HEK293T (cell line): ENCODE data around the gene RIPOR1.

ENCODE experiments used
- CTCF ChIA-PET: fragments of 350-600 bp; formaldehyde crosslinking; extraction: SDS; loops from one replicate; lab custom pipeline; 2021; ENCODE audit warnings: antibody characterized with exemption, inconsistent platforms; lab: Yijun Ruan, JAX
- POLR2A ChIA-PET: fragments of 350-600 bp; formaldehyde crosslinking; extraction: SDS; loops from one replicate; lab custom pipeline; 2020; ENCODE audit warnings: antibody characterized with exemption, inconsistent platforms; lab: Yijun Ruan, JAX
- DNase-seq: peaks from one replicate; pipeline ENCODE4 v3.0.0; 2012; ENCODE audit warnings: mixed read lengths; ENCODE audit errors: extremely low spot score
- ARNT ChIP-seq: fragments of 450-650 bp; IDR thresholded peaks from 2 replicates; pipeline ENCODE4 v1.6.1; 2017; ENCODE audit warnings: mild to moderate bottlenecking
- BHLHE40 ChIP-seq: fragments of 450-650 bp; IDR thresholded peaks from 2 replicates; pipeline ENCODE4 v1.6.1; 2016; ENCODE audit warnings: mild to moderate bottlenecking, moderate library complexity, borderline replicate concordance
- CTBP1 ChIP-seq: fragments of 450-650 bp; IDR thresholded peaks from 2 replicates; pipeline ENCODE4 v1.6.1; 2016; ENCODE audit warnings: borderline replicate concordance
- ELF4 ChIP-seq: fragments of 450-650 bp; IDR thresholded peaks from 2 replicates; pipeline ENCODE4 v1.6.1; 2017; ENCODE audit warnings: antibody characterized with exemption
- FOXA1 ChIP-seq: fragments of 450-650 bp; IDR thresholded peaks from 2 replicates; pipeline ENCODE4 v1.6.1; 2016; ENCODE audit warnings: mild to moderate bottlenecking
- FOXK2 ChIP-seq: fragments of 450-650 bp; IDR thresholded peaks from 2 replicates; pipeline ENCODE4 v1.6.1; 2016; ENCODE audit warnings: mild to moderate bottlenecking
- FOXM1 ChIP-seq: fragments of 450-650 bp; IDR thresholded peaks from 2 replicates; pipeline ENCODE4 v1.6.1; 2017; ENCODE audit warnings: mild to moderate bottlenecking, borderline replicate concordance
- HDGF ChIP-seq: fragments of 450-650 bp; IDR thresholded peaks from 2 replicates; pipeline ENCODE4 v1.6.1; 2017; ENCODE audit warnings: antibody characterized with exemption, borderline replicate concordance
- L3MBTL2 ChIP-seq: fragments of 450-650 bp; conservative IDR thresholded peaks from 2 replicates; pipeline ENCODE4 v1.6.1; 2016; ENCODE audit warnings: mild to moderate bottlenecking
- LEF1 ChIP-seq: fragments of 450-650 bp; IDR thresholded peaks from 2 replicates; pipeline ENCODE4 v1.6.1; 2017; ENCODE audit warnings: mild to moderate bottlenecking, borderline replicate concordance
- NFRKB ChIP-seq: fragments of 450-650 bp; IDR thresholded peaks from 2 replicates; pipeline ENCODE4 v1.6.1; 2016; ENCODE audit warnings: mild to moderate bottlenecking, moderate library complexity
- SP1 ChIP-seq: fragments of 450-650 bp; IDR thresholded peaks from 2 replicates; pipeline ENCODE4 v1.6.1; 2017
- SUZ12 ChIP-seq: fragments of 450-650 bp; IDR thresholded peaks from 2 replicates; pipeline ENCODE4 v1.6.1; 2016; ENCODE audit warnings: mild to moderate bottlenecking
- TARDBP ChIP-seq: fragments of 450-650 bp; IDR thresholded peaks from 2 replicates; pipeline ENCODE4 v1.6.1; 2016
- ZNF384 ChIP-seq: fragments of 450-650 bp; IDR thresholded peaks from 2 replicates; pipeline ENCODE4 v1.6.1; 2016
- TF ChIP-seq, protein P1 (sequence below): fragments of 450-650 bp; IDR thresholded peaks from 2 replicates; pipeline ENCODE4 v1.6.1; 2016

The RIPOR1 gene

DNA sequence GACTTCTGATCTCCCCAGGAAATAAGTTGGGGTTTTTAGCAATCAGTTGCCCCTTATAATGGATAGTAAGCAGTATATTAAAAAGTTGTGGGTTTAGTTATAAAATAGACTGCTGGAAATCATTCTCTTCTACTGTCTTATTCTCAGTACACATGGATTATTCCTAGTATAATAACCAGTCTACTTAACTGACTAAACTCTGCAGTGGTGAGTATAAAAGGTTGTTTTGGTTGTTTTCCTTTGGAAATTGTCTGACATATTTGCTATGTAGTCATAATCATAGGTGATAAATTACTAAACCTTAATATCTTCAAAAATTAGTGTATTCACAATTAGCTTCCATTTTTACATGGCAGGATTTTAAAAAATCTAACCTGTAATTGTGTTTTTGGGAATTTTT, 65.1 kb downstream of the RIPOR1 start:
- POLR2A ChIA-PET = no interaction called here
- TF ChIP-seq FOXA1 (no peak), NFRKB (no peak), CTBP1 (no peak), ARNT (no peak), L3MBTL2 (no peak), FOXK2 (no peak), SP1 (no peak), SUZ12 (no peak), FOXM1 (no peak), ELF4 (no peak), BHLHE40 (no peak), TARDBP (no peak), LEF1 (no peak), ZNF384 (no peak), HDGF (no peak)
- TF ChIP-seq, protein P1, sequence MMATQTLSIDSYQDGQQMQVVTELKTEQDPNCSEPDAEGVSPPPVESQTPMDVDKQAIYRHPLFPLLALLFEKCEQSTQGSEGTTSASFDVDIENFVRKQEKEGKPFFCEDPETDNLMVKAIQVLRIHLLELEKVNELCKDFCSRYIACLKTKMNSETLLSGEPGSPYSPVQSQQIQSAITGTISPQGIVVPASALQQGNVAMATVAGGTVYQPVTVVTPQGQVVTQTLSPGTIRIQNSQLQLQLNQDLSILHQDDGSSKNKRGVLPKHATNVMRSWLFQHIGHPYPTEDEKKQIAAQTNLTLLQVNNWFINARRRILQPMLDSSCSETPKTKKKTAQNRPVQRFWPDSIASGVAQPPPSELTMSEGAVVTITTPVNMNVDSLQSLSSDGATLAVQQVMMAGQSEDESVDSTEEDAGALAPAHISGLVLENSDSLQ = no peak
- DNase-seq = no peak
- CTCF ChIA-PET = interaction anchor here (1.1 kb wide), 1 partner anchor 16 kb away, joined by 3 read pairs; no protein-coding TSS in a partner anchor

DNA sequence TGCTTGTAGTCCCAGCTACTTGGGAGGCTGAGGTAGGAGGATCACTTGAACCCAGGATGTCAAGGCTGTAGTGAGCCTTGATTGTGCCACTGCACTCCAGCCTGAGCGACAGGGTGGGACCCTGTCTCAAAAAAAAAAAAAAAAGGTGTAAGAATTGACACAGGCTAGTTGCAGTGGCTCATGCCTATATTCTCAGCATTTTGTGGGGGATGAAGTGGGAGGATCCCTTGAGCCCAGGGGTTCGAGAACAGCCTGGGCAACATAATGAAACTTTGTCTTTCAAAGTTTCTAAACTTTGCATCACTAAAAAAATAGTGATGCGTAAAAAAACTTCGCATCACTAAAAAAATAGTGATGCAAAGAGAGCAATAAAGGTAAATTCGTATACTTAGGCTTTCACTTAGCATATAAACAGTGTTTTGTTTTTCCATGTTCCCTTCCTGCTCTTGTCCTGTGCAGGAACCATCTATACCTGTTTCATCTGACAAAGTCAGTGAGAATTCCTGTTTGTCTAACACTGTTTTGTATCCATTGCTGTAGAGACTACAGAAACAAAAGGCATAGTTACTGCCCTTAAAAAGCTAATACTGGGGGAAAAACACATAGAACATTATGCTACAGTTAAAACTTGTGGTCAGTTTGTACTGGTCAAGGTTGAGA, 65.8 kb downstream of the RIPOR1 start:
- DNase-seq = no peak
- TF ChIP-seq SUZ12 (no peak), CTBP1 (no peak), BHLHE40 (no peak), FOXM1 (no peak), LEF1 (no peak), FOXK2 (no peak), NFRKB (no peak), L3MBTL2 (no peak), HDGF (no peak), SP1 (no peak), TARDBP (no peak), FOXA1 (no peak), ARNT (no peak), ELF4 (no peak), ZNF384 (no peak)
- TF ChIP-seq, protein P1 = no peak
- ChIA-PET CTCF (interaction anchor here (0.5 to 1.1 kb wide), 3 partner anchors 17 to 18 kb away, joined by 3 to 5 read pairs (median 3); no protein-coding TSS in a partner anchor), POLR2A (no interaction called here)

DNA sequence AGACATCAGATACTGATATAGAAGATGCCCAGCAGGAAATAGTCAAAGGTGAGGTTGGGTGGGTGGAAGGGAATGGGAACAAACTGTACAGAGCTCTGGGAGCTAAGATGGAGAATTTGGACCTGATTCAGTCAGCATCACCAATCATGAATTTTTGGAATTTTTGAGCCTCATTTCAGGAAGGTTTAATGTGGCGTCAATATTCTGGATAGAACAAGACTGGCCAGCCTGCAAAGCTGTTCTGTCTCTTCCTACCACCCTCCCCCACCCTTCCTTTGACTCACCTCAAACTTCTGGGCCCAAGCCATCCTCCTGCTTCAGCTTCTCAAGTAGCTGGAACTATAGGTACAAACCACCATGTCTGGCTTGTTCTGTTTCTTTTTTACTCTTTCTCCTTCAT, 66.3 kb downstream of the RIPOR1 start:
- CTCF ChIA-PET = interaction anchor here (0.5 to 1.1 kb wide), 2 partner anchors 17 to 18 kb away, joined by 3 to 5 read pairs; no protein-coding TSS in a partner anchor
- no peak for TF ChIP-seq ZNF384
- TF ChIP-seq TARDBP = no peak
- no peak for TF ChIP-seq CTBP1
- no peak for TF ChIP-seq BHLHE40
- TF ChIP-seq SUZ12 = no peak
- TF ChIP-seq ELF4 = no peak
- TF ChIP-seq NFRKB = no peak
- no peak for TF ChIP-seq HDGF
- no peak for TF ChIP-seq SP1
- no peak for TF ChIP-seq L3MBTL2
- TF ChIP-seq FOXK2 = no peak
- TF ChIP-seq FOXA1 = no peak
- POLR2A ChIA-PET = no interaction called here
- DNase-seq = no peak
